ENCODE results near the gene WIPF2.
A peak's percentile ranks its signal among the peaks of the same experiment; 100 is the strongest.
"Not testable (repeated sequence)": the region's sequence is repeated elsewhere in the genome, so short reads cannot be mapped to it uniquely, and the experiment has no call there.

WIPF2 gene

GRCh38 chr17:40298726-40299125 is 79.6 kb downstream of the WIPF2 start:
- Histone ChIP-seq H4K20me1 (ENCODE audit: insufficient read depth, low read length) (peaks cover 23% of the 10 kb centered on the region; the same call in 1 of the 2 replicates), H3K4me2 (ENCODE audit: insufficient read depth, low read length) (no peak overlapping the region), H3K27ac (ENCODE audit: low read length) (no peak overlapping the region), H3K9ac (ENCODE audit: low read depth, low read length) (no peak overlapping the region), H2AFZ (ENCODE audit: low read depth, low read length) (no peak overlapping the region), H3K79me2 (ENCODE audit: insufficient read depth, low read length) (peaks cover 28% of the 10 kb centered on the region), H3K4me1 (ENCODE audit: insufficient read depth, low read length) (peaks cover 8% of the 10 kb centered on the region; the same call in 1 of the 2 replicates), H3K9me3 (ENCODE audit: insufficient read depth, low read length, severe bottlenecking) (no peaks in the 10 kb centered on the region), H3K4me3 (ENCODE audit: low read depth in 1 of 2, low read length in 2 of 2) (no peak overlapping the region), H3K36me3 (ENCODE audit: insufficient read depth, low read length) (peaks cover 100% of the 10 kb centered on the region), H3K27me3 (ENCODE audit: insufficient read depth, low read length, poor library complexity) (no peaks in the 10 kb centered on the region)
- TF ChIP-seq CTCF (IDR thresholded peaks at IDR 0.05; ENCODE audit: borderline replicate concordance, extremely low read depth, low read length, poor library complexity, severe bottlenecking) (no peak), EZH2 (IDR thresholded peaks at IDR 0.05; ENCODE audit: borderline replicate concordance, low read depth, low read length, severe bottlenecking) (no peak)
- no peak for ATAC-seq (ENCODE audit: insufficient read depth, low read depth)
- no peak for DNase-seq

GRCh38 chr17:40299159-40299757 is 80.2 kb downstream of the WIPF2 start:
- not testable (repeated sequence) for H3K4me2 ChIP-seq (ENCODE audit: insufficient read depth, low read length); H3K9ac ChIP-seq (ENCODE audit: low read depth, low read length)

DNA sequence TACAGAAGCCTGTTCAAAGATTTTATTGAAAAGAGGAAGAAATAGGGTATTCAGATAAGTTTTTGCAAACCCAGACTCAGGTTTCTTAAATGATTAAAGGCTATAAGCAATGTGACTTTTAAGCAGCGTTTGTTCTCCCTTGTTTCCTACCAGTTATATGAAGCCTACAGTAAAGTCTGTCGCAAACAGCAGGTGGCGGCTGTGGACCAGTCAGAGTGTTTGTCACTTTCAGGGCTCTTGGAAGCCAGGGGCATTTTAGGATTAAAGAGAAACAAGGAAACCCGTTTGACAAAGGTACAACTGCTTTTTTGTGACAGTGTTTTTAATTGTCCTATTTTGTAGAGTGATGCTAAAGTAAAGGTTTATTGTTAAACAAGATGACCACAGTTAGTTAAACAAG is 82.2 kb downstream of the WIPF2 start:
- no peak for DNase-seq
- TF ChIP-seq CTCF (IDR thresholded peaks at IDR 0.05; ENCODE audit: borderline replicate concordance, extremely low read depth, low read length, poor library complexity, severe bottlenecking) = peak; percentile 39
- no peak for TF ChIP-seq EZH2 (IDR thresholded peaks at IDR 0.05; ENCODE audit: borderline replicate concordance, low read depth, low read length, severe bottlenecking)
- peaks cover 83% of the 10 kb centered on the region for H3K36me3 ChIP-seq (ENCODE audit: insufficient read depth, low read length)
- H3K4me2 ChIP-seq (ENCODE audit: insufficient read depth, low read length) = no peak overlapping the region
- H2AFZ ChIP-seq (ENCODE audit: low read depth, low read length) = no peak overlapping the region
- ATAC-seq (ENCODE audit: insufficient read depth, low read depth) = no peak
- peaks cover 23% of the 10 kb centered on the region; the same call in 1 of the 2 replicates for H4K20me1 ChIP-seq (ENCODE audit: insufficient read depth, low read length)
- peaks cover 3% of the 10 kb centered on the region; the same call in 1 of the 2 replicates for H3K4me1 ChIP-seq (ENCODE audit: insufficient read depth, low read length)
- H3K27me3 ChIP-seq (ENCODE audit: insufficient read depth, low read length, poor library complexity) = no peaks in the 10 kb centered on the region
- H3K9me3 ChIP-seq (ENCODE audit: insufficient read depth, low read length, severe bottlenecking) = no peaks in the 10 kb centered on the region
- H3K79me2 ChIP-seq (ENCODE audit: insufficient read depth, low read length) = peaks cover 12% of the 10 kb centered on the region; the same call in 1 of the 2 replicates
- H3K27ac ChIP-seq (ENCODE audit: low read length) = no peak overlapping the region
- no peak overlapping the region for H3K9ac ChIP-seq (ENCODE audit: low read depth, low read length)
- H3K4me3 ChIP-seq (ENCODE audit: low read depth in 1 of 2, low read length in 2 of 2) = no peak overlapping the region

More at GRCh38 chr17:40299159-40299757, 80.2 kb downstream of the WIPF2 start:
- not testable (repeated sequence) for H3K4me3 ChIP-seq (ENCODE audit: low read depth in 1 of 2, low read length in 2 of 2); H3K27ac ChIP-seq (ENCODE audit: low read length); H3K9me3 ChIP-seq (ENCODE audit: insufficient read depth, low read length, severe bottlenecking); DNase-seq; ATAC-seq (ENCODE audit: insufficient read depth, low read depth); H3K27me3 ChIP-seq (ENCODE audit: insufficient read depth, low read length, poor library complexity); H2AFZ ChIP-seq (ENCODE audit: low read depth, low read length); H3K4me1 ChIP-seq (ENCODE audit: insufficient read depth, low read length)
- H3K79me2 ChIP-seq (ENCODE audit: insufficient read depth, low read length) = peaks cover 23% of the 10 kb centered on the region; the same call in 1 of the 2 replicates
- H3K36me3 ChIP-seq (ENCODE audit: insufficient read depth, low read length) = peaks cover 100% of the 10 kb centered on the region
- H4K20me1 ChIP-seq (ENCODE audit: insufficient read depth, low read length) = peaks cover 27% of the 10 kb centered on the region; the same call in 1 of the 2 replicates

DNA sequence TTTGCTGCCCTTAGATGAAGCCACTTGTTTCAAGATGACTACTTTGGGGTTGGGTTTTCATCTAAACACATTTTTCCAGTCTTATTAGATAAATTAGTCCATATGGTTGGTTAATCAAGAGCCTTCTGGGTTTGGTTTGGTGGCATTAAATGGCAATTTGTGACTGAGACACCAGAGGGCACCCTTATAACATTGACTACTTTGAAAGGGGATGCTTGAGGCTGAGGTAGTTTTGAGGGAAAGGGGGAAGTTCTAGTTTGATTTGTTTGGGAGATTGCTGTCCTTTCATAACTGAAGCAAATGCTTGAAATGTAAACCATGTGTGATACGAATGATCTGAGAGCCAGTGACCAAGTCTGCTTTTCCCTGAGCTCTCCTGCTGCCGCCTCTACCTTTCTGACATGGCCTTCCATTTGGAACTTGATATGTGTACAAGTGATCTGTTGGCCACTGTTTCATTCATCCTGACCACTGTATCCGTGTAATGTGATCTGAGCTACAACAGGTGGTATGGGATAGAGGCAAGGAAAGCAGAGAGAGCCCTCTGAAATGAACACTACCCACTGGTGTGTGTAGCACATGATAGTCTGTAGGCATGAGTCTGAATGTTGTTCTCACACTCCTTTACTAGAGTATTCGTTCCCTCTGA is 84.0 kb downstream of the WIPF2 start:
- Histone ChIP-seq H3K4me2 (ENCODE audit: insufficient read depth, low read length) (no peak overlapping the region), H2AFZ (ENCODE audit: low read depth, low read length) (no peak overlapping the region), H3K9me3 (ENCODE audit: insufficient read depth, low read length, severe bottlenecking) (no peaks in the 10 kb centered on the region), H3K27ac (ENCODE audit: low read length) (no peak overlapping the region), H3K4me1 (ENCODE audit: insufficient read depth, low read length) (peaks cover 19% of the 10 kb centered on the region), H3K4me3 (ENCODE audit: low read depth in 1 of 2, low read length in 2 of 2) (no peak overlapping the region), H4K20me1 (ENCODE audit: insufficient read depth, low read length) (peaks cover 17% of the 10 kb centered on the region; the same call in 1 of the 2 replicates), H3K27me3 (ENCODE audit: insufficient read depth, low read length, poor library complexity) (no peaks in the 10 kb centered on the region), H3K79me2 (ENCODE audit: insufficient read depth, low read length) (no peaks in the 10 kb centered on the region), H3K36me3 (ENCODE audit: insufficient read depth, low read length) (peaks cover 65% of the 10 kb centered on the region), H3K9ac (ENCODE audit: low read depth, low read length) (no peak overlapping the region)
- peak; percentile 60 for DNase-seq
- TF ChIP-seq CTCF (IDR thresholded peaks at IDR 0.05; ENCODE audit: borderline replicate concordance, extremely low read depth, low read length, poor library complexity, severe bottlenecking) = peak; percentile 80
- TF ChIP-seq EZH2 (IDR thresholded peaks at IDR 0.05; ENCODE audit: borderline replicate concordance, low read depth, low read length, severe bottlenecking) = no peak
- ATAC-seq (ENCODE audit: insufficient read depth, low read depth) = peak; percentile 53; the same call in 2 of the 3 replicates
